RWPE1 (cell line): Measurements from ENCODE around the gene ODR4.

Experiments
- CTCF ChIA-PET: fragments of 350-600 bp; sonication (Branson Sonifier 250); formaldehyde crosslinking; extraction: SDS; loops from one replicate; lab custom pipeline; 2021; lab: Yijun Ruan, JAX
- POLR2A ChIA-PET: fragments of 400-600 bp; formaldehyde crosslinking; extraction: SDS; loops from one replicate; lab custom pipeline; 2020; ENCODE audit warnings: antibody characterized with exemption; ENCODE audit not compliant: low non-redundant PET; lab: Yijun Ruan, JAX
- DNase-seq: peaks from one replicate; pipeline ENCODE4 v3.0.0; 2012; ENCODE audit warnings: low spot score
- H3K27ac ChIP-seq: fragments of 450-650 bp; 2 replicates; pipeline ENCODE4 v1.5.1; 2017
- CTCF ChIP-seq: fragments of 450-650 bp; conservative IDR thresholded peaks from 2 replicates; pipeline ENCODE4 v1.5.1; 2017; ENCODE audit warnings: low read depth, mild to moderate bottlenecking

ODR4 gene

GRCh38 chr1:186420923-186421322 lies 45.3 kb downstream of the ODR4 start:
- DNase-seq = no peak
- TF ChIP-seq CTCF = no peak
- no peak overlapping the region for H3K27ac ChIP-seq
- POLR2A ChIA-PET = no interaction called here
- CTCF ChIA-PET = no interaction called here

DNA sequence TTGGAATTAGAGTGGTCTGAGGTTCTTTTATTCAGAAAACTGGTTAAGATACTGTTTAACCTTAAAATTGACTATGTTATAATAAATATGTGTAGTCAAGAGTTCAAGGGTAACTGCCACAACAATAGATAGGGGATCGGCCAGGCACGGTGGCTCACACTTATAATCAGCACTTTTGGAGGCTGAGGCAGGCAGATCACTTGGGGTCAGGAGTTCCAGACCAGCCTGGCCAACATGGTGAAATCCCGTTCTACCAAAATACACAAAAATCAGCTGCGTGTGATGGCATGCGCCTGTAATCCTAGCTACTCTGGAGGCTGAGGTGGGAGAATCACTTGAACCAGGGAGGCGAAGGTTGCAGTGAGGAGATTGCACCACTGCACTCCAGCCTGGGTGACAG lies 45.8 kb downstream of the ODR4 start:
- no peak overlapping the region for H3K27ac ChIP-seq
- TF ChIP-seq CTCF = no peak
- no peak for DNase-seq
- ChIA-PET CTCF (no interaction called here), POLR2A (no interaction called here)

- POLR2A ChIA-PET = interaction anchor here (0.5 kb wide), 1 partner anchor 10 kb away, joined by 7 read pairs; no protein-coding TSS in a partner anchor
- no peak for TF ChIP-seq CTCF
- no peak overlapping the region for H3K27ac ChIP-seq
- CTCF ChIA-PET = interaction anchor here (0.7 kb wide), 1 partner anchor 438 kb away, joined by 3 read pairs; no protein-coding TSS in a partner anchor
- no peak for DNase-seq
Observed at GRCh38 chr1:186424539-186424938, 48.9 kb downstream of the ODR4 start.

GRCh38 chr1:186426118-186426517 lies 50.5 kb downstream of the ODR4 start:
- no peak for DNase-seq
- no peak overlapping the region for H3K27ac ChIP-seq
- CTCF ChIA-PET = interaction anchor here (0.7 kb wide), 1 partner anchor 20 kb away, joined by 3 read pairs; no protein-coding TSS in a partner anchor
- POLR2A ChIA-PET = no interaction called here
- no peak for TF ChIP-seq CTCF

GRCh38 chr1:186429017-186429416 lies 53.4 kb downstream of the ODR4 start:
- no peak for DNase-seq
- TF ChIP-seq CTCF = no peak
- ChIA-PET CTCF (no interaction called here), POLR2A (no interaction called here)
- H3K27ac ChIP-seq = no peak overlapping the region

GRCh38 chr1:186435336-186435735 lies 59.7 kb downstream of the ODR4 start:
- no peak for DNase-seq
- no peak for TF ChIP-seq CTCF
- ChIA-PET POLR2A (no interaction called here), CTCF (no interaction called here)
- H3K27ac ChIP-seq = no peak overlapping the region

- H3K27ac ChIP-seq = no peak overlapping the region
- DNase-seq = no peak
- ChIA-PET POLR2A (no interaction called here), CTCF (interaction anchor here (0.6 to 0.8 kb wide), 3 partner anchors 35 to 219 kb away, joined by 3 to 5 read pairs (median 3); no protein-coding TSS in a partner anchor)
- no peak for TF ChIP-seq CTCF
Observed at GRCh38 chr1:186438567-186438966, 62.9 kb downstream of the ODR4 start.
